ENCODE results near the gene FAM13A. TPM values are rescaled to one million over a fixed set of nuclear protein-coding genes. Genes with fewer than 3 reads are reported as not detected.
A peak's percentile ranks its signal among the peaks of the same experiment; 100 is the strongest.

Gene FAM13A
- total and polyA plus RNA-seq, 2 of the 4 experiments (the other 2 are of a cell fraction): 13.1 to 22.0 TPM

GRCh38 chr4:88933414-88934160 is 123.4 kb downstream of the FAM13A start:
- Histone ChIP-seq H3K9me3 (ENCODE audit: control insufficient read depth, insufficient read depth, low read length) (no peaks in the 10 kb centered on the region), H4K20me1 (ENCODE audit: insufficient read depth, low read length) (no peaks in the 10 kb centered on the region), H2BK20ac (ENCODE audit: low read depth, low read length) (no peak overlapping the region), H2AK5ac (ENCODE audit: low read depth, low read length) (no peak overlapping the region), H3K14ac (replicated peaks; ENCODE audit: low read depth, low read length) (no peak overlapping the region), H3K4ac (ENCODE audit: low read depth, low read length) (no peak overlapping the region), H3K23ac (ENCODE audit: low read depth, low read length) (peak overlapping the region; percentile 25; the same call in 1 of the 2 replicates), H3K79me1 (ENCODE audit: low read depth in 1 of 2, low read length in 2 of 2) (0 out of 4 replicates have a peak, but pooled peaks cover 0 to 3% of the 10 kb centered on the region in 2 experiments), H2AK9ac (replicated peaks; ENCODE audit: low read depth, low read length, poor library complexity) (no peak overlapping the region), H3K27me3 (ENCODE audit: control insufficient read depth, insufficient read depth, low read length) (no peaks in the 10 kb centered on the region), H3K56ac (ENCODE audit: extremely low read depth, insufficient read depth, low read length) (no peak overlapping the region), H4K5ac (ENCODE audit: low read depth, low read length) (no peak overlapping the region), H4K91ac (ENCODE audit: insufficient read depth, low read depth, low read length) (no peak overlapping the region), H3K9me1 (ENCODE audit: insufficient read depth, low read length) (peaks cover 2% of the 10 kb centered on the region), H3K4me3 (ENCODE audit: insufficient read depth, low read depth, low read length) (no peak overlapping the region), H3K4me1 (ENCODE audit: control insufficient read depth, insufficient read depth, low read length) (peaks cover 4% of the 10 kb centered on the region), H2BK5ac (ENCODE audit: low read depth, low read length, poor library complexity, severe bottlenecking) (no peak overlapping the region), H3K4me2 (ENCODE audit: low read depth, low read length) (no peak overlapping the region), H2AFZ (replicated peaks; ENCODE audit: low read length, poor library complexity) (no peak overlapping the region), H3K18ac (ENCODE audit: low read depth, low read length) (no peak overlapping the region), H3K36me3 (ENCODE audit: control insufficient read depth, insufficient read depth, low read length) (peaks cover 2% of the 10 kb centered on the region; the same call in 1 of the 2 replicates), H2BK120ac (ENCODE audit: low read depth, low read length) (no peak overlapping the region), H2BK15ac (ENCODE audit: low read depth, low read length) (no peak overlapping the region), H4K8ac (ENCODE audit: low read depth in 2 of 2, low read length in 2 of 2) (no peak overlapping the region), H3K9ac (ENCODE audit: low read depth, low read length) (no peak overlapping the region), H3K27ac (ENCODE audit: insufficient read depth, low read length) (no peak overlapping the region)
- ChIA-PET CTCF (no interaction called here), POLR2A (ENCODE audit: unreplicated experiment) (no interaction called here)
- in situ Hi-C loops (cut with MboI; ENCODE audit: low sequenced_read_pairs) (no loop called here), dilution Hi-C loops (cut with HindIII; ENCODE audit: low sequenced_read_pairs, unreplicated experiment) (no loop called here), intact Hi-C loops (cut with micrococcal nuclease) (no loop called here)
- WGBS, 2 experiments (ENCODE audit: extremely low coverage in 2 of 2, insufficient read length in 1 of 2): 50% methylated on average over 2 of the region's 3 CpGs; no CpG with 5 or more reads in 1 of the 2 experiments
- no peak for DNase-seq
- BruUV-seq (replicated peaks): no TSS peak
- ATAC-seq (ENCODE audit: low read depth): no peak
- TF ChIP-seq POLR2A (IDR thresholded peaks at IDR 0.05; ENCODE audit: low read depth, low read length): no peak
- no peak for TF ChIP-seq MXI1 (IDR thresholded peaks at IDR 0.05; ENCODE audit: borderline replicate concordance, low read depth, low read length)
- TF ChIP-seq NFE2L2 (IDR thresholded peaks at IDR 0.05; ENCODE audit: low read depth, low read length): no peak
- no peak for TF ChIP-seq BHLHE40 (IDR thresholded peaks at IDR 0.05; ENCODE audit: low read depth, low read length)
- TF ChIP-seq CHD1 (IDR thresholded peaks at IDR 0.05; ENCODE audit: low read depth, low read length): no peak
- TF ChIP-seq MAFK (IDR thresholded peaks at IDR 0.05; ENCODE audit: low read depth, low read length): no peak
- TF ChIP-seq RCOR1 (IDR thresholded peaks at IDR 0.05; ENCODE audit: insufficient replicate concordance, low read length): no peak
- TF ChIP-seq FOS (IDR thresholded peaks at IDR 0.05; ENCODE audit: low read depth, low read length): no peak
- TF ChIP-seq, protein P1, sequence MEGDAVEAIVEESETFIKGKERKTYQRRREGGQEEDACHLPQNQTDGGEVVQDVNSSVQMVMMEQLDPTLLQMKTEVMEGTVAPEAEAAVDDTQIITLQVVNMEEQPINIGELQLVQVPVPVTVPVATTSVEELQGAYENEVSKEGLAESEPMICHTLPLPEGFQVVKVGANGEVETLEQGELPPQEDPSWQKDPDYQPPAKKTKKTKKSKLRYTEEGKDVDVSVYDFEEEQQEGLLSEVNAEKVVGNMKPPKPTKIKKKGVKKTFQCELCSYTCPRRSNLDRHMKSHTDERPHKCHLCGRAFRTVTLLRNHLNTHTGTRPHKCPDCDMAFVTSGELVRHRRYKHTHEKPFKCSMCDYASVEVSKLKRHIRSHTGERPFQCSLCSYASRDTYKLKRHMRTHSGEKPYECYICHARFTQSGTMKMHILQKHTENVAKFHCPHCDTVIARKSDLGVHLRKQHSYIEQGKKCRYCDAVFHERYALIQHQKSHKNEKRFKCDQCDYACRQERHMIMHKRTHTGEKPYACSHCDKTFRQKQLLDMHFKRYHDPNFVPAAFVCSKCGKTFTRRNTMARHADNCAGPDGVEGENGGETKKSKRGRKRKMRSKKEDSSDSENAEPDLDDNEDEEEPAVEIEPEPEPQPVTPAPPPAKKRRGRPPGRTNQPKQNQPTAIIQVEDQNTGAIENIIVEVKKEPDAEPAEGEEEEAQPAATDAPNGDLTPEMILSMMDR (conservative IDR thresholded peaks at IDR 0.05; ENCODE audit: low read depth, low read length): no peak
- TF ChIP-seq SMC3 (IDR thresholded peaks at IDR 0.05; ENCODE audit: low read depth, low read length): no peak
- TF ChIP-seq, protein P2, sequence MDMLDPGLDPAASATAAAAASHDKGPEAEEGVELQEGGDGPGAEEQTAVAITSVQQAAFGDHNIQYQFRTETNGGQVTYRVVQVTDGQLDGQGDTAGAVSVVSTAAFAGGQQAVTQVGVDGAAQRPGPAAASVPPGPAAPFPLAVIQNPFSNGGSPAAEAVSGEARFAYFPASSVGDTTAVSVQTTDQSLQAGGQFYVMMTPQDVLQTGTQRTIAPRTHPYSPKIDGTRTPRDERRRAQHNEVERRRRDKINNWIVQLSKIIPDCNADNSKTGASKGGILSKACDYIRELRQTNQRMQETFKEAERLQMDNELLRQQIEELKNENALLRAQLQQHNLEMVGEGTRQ (IDR thresholded peaks at IDR 0.05; ENCODE audit: low read depth, low read length): no peak
- no peak for TF ChIP-seq MAZ (IDR thresholded peaks at IDR 0.05; ENCODE audit: borderline replicate concordance, low read depth, low read length)
- no peak for TF ChIP-seq CEBPB (IDR thresholded peaks at IDR 0.05; ENCODE audit: low read depth, low read length)
- TF ChIP-seq RAD21 (IDR thresholded peaks at IDR 0.05; ENCODE audit: low read length): no peak
- TF ChIP-seq, protein P3, sequence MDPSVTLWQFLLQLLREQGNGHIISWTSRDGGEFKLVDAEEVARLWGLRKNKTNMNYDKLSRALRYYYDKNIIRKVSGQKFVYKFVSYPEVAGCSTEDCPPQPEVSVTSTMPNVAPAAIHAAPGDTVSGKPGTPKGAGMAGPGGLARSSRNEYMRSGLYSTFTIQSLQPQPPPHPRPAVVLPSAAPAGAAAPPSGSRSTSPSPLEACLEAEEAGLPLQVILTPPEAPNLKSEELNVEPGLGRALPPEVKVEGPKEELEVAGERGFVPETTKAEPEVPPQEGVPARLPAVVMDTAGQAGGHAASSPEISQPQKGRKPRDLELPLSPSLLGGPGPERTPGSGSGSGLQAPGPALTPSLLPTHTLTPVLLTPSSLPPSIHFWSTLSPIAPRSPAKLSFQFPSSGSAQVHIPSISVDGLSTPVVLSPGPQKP (IDR thresholded peaks at IDR 0.05; ENCODE audit: borderline replicate concordance, low read depth, low read length): no peak
- TF ChIP-seq RFX5 (IDR thresholded peaks at IDR 0.05; ENCODE audit: low read depth, low read length): no peak

Data from IMR-90 (cell line).